NT2/D1 (cell line): Measurements from ENCODE around the gene NSA2.

Source experiments
- SUZ12 ChIP-seq: IDR thresholded peaks from 2 replicates; pipeline ENCODE4 v1.6.1; 2011; ENCODE audit not compliant: insufficient read length, insufficient read depth; ENCODE audit errors: extremely low read depth
- YY1 ChIP-seq: IDR thresholded peaks from 2 replicates; pipeline ENCODE4 v1.6.1; 2011; ENCODE audit not compliant: insufficient read length, insufficient read depth

DNA sequence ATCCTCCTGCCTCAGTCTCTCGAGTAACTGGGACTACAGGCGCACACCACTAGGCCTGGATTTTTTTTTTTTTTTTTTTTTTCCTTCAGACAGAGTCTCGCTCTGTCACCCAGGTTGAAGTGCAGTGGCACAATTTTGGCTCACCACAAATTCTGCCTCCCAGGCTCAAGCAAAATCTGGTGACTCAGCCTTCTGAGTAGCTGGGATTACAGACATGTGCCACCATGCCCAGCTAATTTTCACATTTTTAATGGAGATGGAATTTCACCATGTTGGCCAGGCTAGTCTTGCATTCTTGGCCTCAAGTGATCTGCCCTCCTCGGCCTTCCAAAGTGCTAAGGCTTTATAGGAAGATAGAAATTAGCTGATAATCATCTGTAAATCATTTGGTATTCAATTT lies 43.9 kb downstream of the NSA2 start:
- TF ChIP-seq YY1, result no peak
- TF ChIP-seq SUZ12, result no peak
